ENCODE data around the gene SEPTIN12. TPM values are rescaled to one million over a fixed set of nuclear protein-coding genes. Genes with fewer than 3 reads are reported as not detected.

SEPTIN12 gene
- total RNA-seq, 2 donors from 2014 or later, result 10.8 TPM; not detected in 1

DNA sequence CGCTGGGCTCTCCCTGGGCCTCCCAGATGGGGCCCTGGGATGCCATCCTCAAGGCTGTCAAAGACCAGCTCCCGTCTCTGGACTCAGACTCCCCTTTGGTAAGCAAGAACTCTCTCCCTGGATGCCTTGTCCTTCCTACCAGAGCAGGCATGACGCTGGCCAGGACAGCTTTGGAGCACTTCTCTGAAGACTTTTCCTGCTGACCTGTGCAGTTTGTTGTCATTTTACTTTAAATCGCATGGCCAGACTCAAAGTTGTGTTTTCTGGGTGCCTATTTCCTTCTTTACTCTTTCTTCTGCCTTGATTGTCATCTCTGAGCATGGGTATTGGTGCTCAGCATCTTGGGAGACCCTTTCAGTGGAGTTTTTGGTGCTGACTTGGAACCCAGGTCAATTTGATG lies 51.6 kb downstream of the SEPTIN12 start:
- H3K4me3 ChIP-seq, result no peak overlapping the region
- no peaks in the 10 kb centered on the region for H3K36me3 ChIP-seq
- H3K27me3 ChIP-seq (replicated peaks; ENCODE audit: insufficient read depth), result no peaks in the 10 kb centered on the region
- no peak overlapping the region for H3K27ac ChIP-seq
- intact Hi-C loops (cut with DNase I), result loop anchor here (10.0 kb wide), 3 partner anchors 68 to 122 kb away; partner anchors contain the start of genes GLYR1, ROGDI, UBALD1 and UBN1
- no peak for TF ChIP-seq POLR2AphosphoS5 (IDR thresholded peaks at IDR 0.05)
- TF ChIP-seq POLR2A (IDR thresholded peaks at IDR 0.05), result no peak
- TF ChIP-seq, protein P1, sequence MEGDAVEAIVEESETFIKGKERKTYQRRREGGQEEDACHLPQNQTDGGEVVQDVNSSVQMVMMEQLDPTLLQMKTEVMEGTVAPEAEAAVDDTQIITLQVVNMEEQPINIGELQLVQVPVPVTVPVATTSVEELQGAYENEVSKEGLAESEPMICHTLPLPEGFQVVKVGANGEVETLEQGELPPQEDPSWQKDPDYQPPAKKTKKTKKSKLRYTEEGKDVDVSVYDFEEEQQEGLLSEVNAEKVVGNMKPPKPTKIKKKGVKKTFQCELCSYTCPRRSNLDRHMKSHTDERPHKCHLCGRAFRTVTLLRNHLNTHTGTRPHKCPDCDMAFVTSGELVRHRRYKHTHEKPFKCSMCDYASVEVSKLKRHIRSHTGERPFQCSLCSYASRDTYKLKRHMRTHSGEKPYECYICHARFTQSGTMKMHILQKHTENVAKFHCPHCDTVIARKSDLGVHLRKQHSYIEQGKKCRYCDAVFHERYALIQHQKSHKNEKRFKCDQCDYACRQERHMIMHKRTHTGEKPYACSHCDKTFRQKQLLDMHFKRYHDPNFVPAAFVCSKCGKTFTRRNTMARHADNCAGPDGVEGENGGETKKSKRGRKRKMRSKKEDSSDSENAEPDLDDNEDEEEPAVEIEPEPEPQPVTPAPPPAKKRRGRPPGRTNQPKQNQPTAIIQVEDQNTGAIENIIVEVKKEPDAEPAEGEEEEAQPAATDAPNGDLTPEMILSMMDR (IDR thresholded peaks at IDR 0.05), result no peak
- 87% methylated on average over 4 of the region's 4 CpGs for WGBS
- H3K4me1 ChIP-seq (replicated peaks), result no peaks in the 10 kb centered on the region
- no peaks in the 10 kb centered on the region for H3K9me3 ChIP-seq
- DNase-seq (ENCODE audit: low spot score), result no peak

DNA sequence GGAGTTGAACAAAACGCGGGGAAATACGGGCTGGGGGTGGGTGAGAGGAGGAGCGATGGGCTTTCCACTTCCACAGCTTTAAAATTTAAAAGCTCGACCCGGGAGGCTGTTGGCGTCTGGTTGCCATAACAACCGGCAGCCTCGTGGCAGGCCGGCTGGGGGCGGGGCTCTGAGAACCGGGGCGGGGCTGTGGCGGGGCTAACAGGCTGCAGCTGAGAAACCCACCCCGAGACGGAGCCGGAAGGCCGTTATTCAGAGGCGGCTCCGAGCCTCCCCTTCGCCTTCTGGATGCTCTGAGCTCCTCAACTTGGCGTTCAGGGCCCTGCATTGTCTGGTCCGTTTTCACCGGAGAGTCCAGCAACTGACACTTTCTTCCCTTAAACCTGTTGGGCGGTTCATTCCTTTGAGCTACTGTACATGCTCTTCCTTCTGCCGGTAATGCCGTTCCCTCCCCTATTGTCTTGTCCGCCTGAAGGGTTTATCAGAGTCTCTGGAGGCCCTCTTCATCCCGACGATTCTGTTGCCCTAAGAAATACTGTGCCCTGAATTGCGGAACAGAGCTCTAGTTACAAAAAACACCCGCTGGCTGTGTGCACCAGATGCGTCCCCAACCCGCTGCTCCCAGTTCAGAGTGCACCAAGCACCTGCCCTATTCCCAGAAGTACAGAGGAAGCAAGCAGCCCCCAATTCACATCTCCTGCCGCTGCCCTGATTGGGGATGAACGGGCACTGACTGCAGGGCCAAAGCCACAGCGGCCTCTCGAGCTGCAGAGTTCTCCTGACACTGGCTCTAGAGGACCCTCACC lies 53.2 kb downstream of the SEPTIN12 start:
- DNase-seq (ENCODE audit: low spot score), result peak; percentile 82
- Histone ChIP-seq H3K9me3 (no peaks in the 10 kb centered on the region), H3K27me3 (replicated peaks; ENCODE audit: insufficient read depth) (no peaks in the 10 kb centered on the region), H3K4me1 (replicated peaks) (no peaks in the 10 kb centered on the region), H3K27ac (peak overlapping the region; percentile 76 to 82), H3K4me3 (peak overlapping the region; percentile 80 to 82), H3K36me3 (no peaks in the 10 kb centered on the region)
- intact Hi-C loops (cut with DNase I), result loop anchor here (1.0 to 10.0 kb wide), 5 partner anchors 33 to 222 kb away; partner anchors contain the start of genes GLYR1, ROGDI, UBALD1 and UBN1
- TF ChIP-seq POLR2AphosphoS5 (IDR thresholded peaks at IDR 0.05) (no peak), POLR2A (IDR thresholded peaks at IDR 0.05) (no peak)
- TF ChIP-seq, protein P1 (IDR thresholded peaks at IDR 0.05), result no peak
- WGBS, result 4% methylated on average over 38 of the region's 38 CpGs

DNA sequence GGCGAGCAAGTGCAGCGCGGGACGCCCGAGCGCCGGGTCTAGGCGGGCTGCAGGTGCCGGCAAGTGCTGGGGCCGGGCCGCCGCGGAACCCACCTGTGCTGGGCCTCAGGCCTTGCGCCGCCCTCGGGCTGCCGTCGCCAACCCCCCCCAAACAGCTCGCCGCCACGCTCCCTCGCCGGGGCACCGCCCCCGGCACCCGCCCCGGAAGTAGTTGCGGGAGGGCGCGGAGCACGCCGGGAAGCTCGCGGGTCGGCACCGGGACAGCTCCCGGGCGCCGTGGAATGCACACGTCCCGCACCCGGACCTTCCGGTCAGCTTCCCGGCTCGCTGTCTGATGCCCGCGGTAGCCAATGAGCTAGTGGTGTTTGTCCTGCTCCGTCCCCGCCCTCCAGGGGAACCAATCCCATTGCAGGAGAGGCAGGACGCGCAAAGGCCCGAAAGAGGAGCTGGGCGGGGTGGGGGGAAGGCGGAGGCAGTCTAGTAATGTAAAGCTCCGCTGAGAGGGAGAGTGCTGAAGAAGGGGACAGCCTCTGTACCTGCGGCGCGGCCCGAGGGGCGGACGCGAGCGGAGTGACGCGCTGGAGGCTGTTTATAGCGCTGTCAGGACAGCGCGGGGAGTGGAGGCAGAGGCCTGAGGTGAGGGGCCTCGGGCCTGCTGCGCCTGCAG lies 53.9 kb downstream of the SEPTIN12 start, which contains the start of the genes ANKS3 and DNAAF8:
ANKS3 (minus strand) TSS at position 209 of the 667 bp plus-strand sequence. CDS start 4,122 bp downstream, outside the sequence.
DNAAF8 (plus strand) TSS at position 475 of the 667 bp plus-strand sequence. CDS start 1,978 bp downstream, outside the sequence.
- intact Hi-C loops (cut with DNase I), result loop anchor here (1.0 to 10.0 kb wide), 5 partner anchors 34 to 223 kb away; partner anchors contain the start of genes GLYR1, ROGDI, UBALD1 and UBN1
- H3K4me3 ChIP-seq, result peak within 1 kb of the TSS; percentile 80 to 82
- peak; percentile 96 for DNase-seq (ENCODE audit: low spot score)

DNA sequence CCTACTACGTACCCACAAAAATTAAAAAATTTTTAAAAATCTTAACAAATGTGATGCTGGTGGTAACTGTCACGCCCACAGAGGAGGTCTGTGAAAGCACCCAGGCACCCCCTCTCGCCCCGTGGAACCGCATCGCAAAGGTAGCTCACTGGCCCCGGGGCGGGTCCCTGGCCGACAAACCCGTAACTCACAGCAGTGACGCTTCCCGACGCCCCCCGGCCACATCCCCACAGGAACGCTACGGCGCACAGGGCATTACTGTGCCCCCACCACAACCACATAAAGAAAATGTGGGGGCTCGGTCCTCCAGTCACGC lies 54.4 kb downstream of the SEPTIN12 start:
- intact Hi-C loops (cut with DNase I), result loop anchor here (1.0 to 10.0 kb wide), 5 partner anchors 35 to 223 kb away; partner anchors contain the start of genes GLYR1, ROGDI, UBALD1 and UBN1
- peak overlapping the region; percentile 80 to 82 for H3K4me3 ChIP-seq
- TF ChIP-seq POLR2AphosphoS5 (IDR thresholded peaks at IDR 0.05), result no peak
- TF ChIP-seq, protein P1 (IDR thresholded peaks at IDR 0.05), result no peak
- no peak for TF ChIP-seq POLR2A (IDR thresholded peaks at IDR 0.05)
- H3K27ac ChIP-seq, result peak overlapping the region; percentile 76 to 82
- H3K9me3 ChIP-seq, result no peaks in the 10 kb centered on the region
- no peaks in the 10 kb centered on the region for H3K4me1 ChIP-seq (replicated peaks)
- no peaks in the 10 kb centered on the region for H3K27me3 ChIP-seq (replicated peaks; ENCODE audit: insufficient read depth)
- peak; percentile 12 for DNase-seq (ENCODE audit: low spot score)
- WGBS, result 0% methylated on average over 19 of the region's 19 CpGs
- no peaks in the 10 kb centered on the region for H3K36me3 ChIP-seq

More for the DNA sequence above, 53.9 kb downstream of the SEPTIN12 start, which contains the start of the genes ANKS3 and DNAAF8:
- Histone ChIP-seq H3K27ac (peak within 1 kb of the TSS; percentile 76 to 82), H3K27me3 (replicated peaks; ENCODE audit: insufficient read depth) (no peaks in the 10 kb centered on the region), H3K9me3 (no peaks in the 10 kb centered on the region), H3K4me1 (replicated peaks) (no peaks in the 10 kb centered on the region), H3K36me3 (no peaks in the 10 kb centered on the region)
- TF ChIP-seq, protein P1 (IDR thresholded peaks at IDR 0.05), result peak in 1 of 4 experiments; percentile 21
- TF ChIP-seq POLR2A (IDR thresholded peaks at IDR 0.05) (no peak), POLR2AphosphoS5 (IDR thresholded peaks at IDR 0.05) (peak; percentile 94)
- 0% methylated on average over 59 of the region's 70 CpGs for WGBS

Data from prostate gland (tissue), 2 donors.